Fibroblast of lung (primary cell): ENCODE data around the gene RPSA.

Source experiments
- EZH2 ChIP-seq: IDR thresholded peaks from 2 replicates; pipeline ENCODE4 v1.5.1; 2012; ENCODE audit warnings: low read length, control low read depth, mild to moderate bottlenecking; ENCODE audit errors: missing control alignments
- TF ChIP-seq, protein P1 (sequence below), 2 donors: IDR thresholded peaks in 1 of 2; conservative IDR thresholded peaks in 1 of 2; 1 replicate in 1 of 2; 2 replicates in 1 of 2; pipeline ENCODE4 v1.5.1; 2011 to 2012; ENCODE audit warnings: low read length in 2 of 2, control low read depth in 1 of 2, inconsistent platforms in 1 of 2, low read depth in 1 of 2, mild to moderate bottlenecking in 1 of 2

- TF ChIP-seq, protein P1, sequence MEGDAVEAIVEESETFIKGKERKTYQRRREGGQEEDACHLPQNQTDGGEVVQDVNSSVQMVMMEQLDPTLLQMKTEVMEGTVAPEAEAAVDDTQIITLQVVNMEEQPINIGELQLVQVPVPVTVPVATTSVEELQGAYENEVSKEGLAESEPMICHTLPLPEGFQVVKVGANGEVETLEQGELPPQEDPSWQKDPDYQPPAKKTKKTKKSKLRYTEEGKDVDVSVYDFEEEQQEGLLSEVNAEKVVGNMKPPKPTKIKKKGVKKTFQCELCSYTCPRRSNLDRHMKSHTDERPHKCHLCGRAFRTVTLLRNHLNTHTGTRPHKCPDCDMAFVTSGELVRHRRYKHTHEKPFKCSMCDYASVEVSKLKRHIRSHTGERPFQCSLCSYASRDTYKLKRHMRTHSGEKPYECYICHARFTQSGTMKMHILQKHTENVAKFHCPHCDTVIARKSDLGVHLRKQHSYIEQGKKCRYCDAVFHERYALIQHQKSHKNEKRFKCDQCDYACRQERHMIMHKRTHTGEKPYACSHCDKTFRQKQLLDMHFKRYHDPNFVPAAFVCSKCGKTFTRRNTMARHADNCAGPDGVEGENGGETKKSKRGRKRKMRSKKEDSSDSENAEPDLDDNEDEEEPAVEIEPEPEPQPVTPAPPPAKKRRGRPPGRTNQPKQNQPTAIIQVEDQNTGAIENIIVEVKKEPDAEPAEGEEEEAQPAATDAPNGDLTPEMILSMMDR (conservative IDR thresholded peaks at IDR 0.05 in 1 of 2, IDR thresholded peaks at IDR 0.05 in 1 of 2; ENCODE audit: low read depth in 1 of 2, low read length in 2 of 2) = no peak
- TF ChIP-seq EZH2 = no peak
Measured at GRCh38 chr3:39432342-39432741, 25.8 kb downstream of the RPSA start.
